H1 (cell line): ENCODE measurements around the gene CYP2J2. TPM values are rescaled to one million over a fixed set of nuclear protein-coding genes. Genes with fewer than 3 reads are reported as not detected.

Experiments used
- CTCF ChIA-PET: fragments of 300-600 bp; sonication (Branson Sonifier 250); formaldehyde crosslinking; loops from one replicate; lab custom pipeline; 2021; ENCODE audit not compliant: partially characterized antibody; lab: Charles Lee
- POLR2A ChIA-PET: fragments of 300-600 bp; sonication (Branson Sonifier 250); formaldehyde crosslinking; loops from one replicate; lab custom pipeline; 2021; ENCODE audit warnings: inconsistent platforms; ENCODE audit not compliant: partially characterized antibody; lab: Charles Lee
- DNase-seq, 2 experiments: peaks; one replicate each; pipeline versions ENCODE4 v3.0.0 to v3.0.0-alpha.2; 2010 to 2022; ENCODE audit warnings: low spot score in 2 of 2, low read depth in 1 of 2, mixed read lengths in 1 of 2
- FAIRE-seq: peaks from 2 replicates; lab custom pipeline; 2011; peaks lifted over from hg19 to GRCh38; lab: Jason Lieb, UNC
- H2AFZ ChIP-seq: 2 replicates; pipeline ENCODE4 v1.8.1; 2012; ENCODE audit warnings: low read length, inconsistent platforms
- H2AK5ac ChIP-seq: 2 replicates; pipeline ENCODE4 v1.6.1; 2013; ENCODE audit warnings: low read depth, low read length
- H2BK120ac ChIP-seq: replicated peaks from 2 replicates; pipeline ENCODE3; 2013; ENCODE audit warnings: low read depth, low read length, inconsistent platforms
- H2BK12ac ChIP-seq: 2 replicates; pipeline ENCODE4 v1.6.1; 2013; ENCODE audit warnings: low read depth, low read length
- H2BK15ac ChIP-seq: 2 replicates; pipeline ENCODE4 v1.6.1; 2013; ENCODE audit warnings: low read length
- H2BK20ac ChIP-seq: 2 replicates; pipeline ENCODE4 v1.6.1; 2013; ENCODE audit warnings: low read length
- H2BK5ac ChIP-seq: 2 replicates; pipeline ENCODE4 v1.6.1; 2013; ENCODE audit warnings: low read depth, low read length
- H3K14ac ChIP-seq: 2 replicates; pipeline ENCODE4 v1.6.1; 2013; ENCODE audit warnings: inconsistent platforms; ENCODE audit not compliant: insufficient read length
- H3K18ac ChIP-seq: 2 replicates; pipeline ENCODE4 v1.6.1; 2013; ENCODE audit warnings: low read length; ENCODE audit errors: extremely low read depth
- H3K23ac ChIP-seq: 2 replicates; pipeline ENCODE4 v1.6.1; 2013; ENCODE audit warnings: inconsistent platforms; ENCODE audit not compliant: insufficient read length
- H3K23me2 ChIP-seq: 2 replicates; pipeline ENCODE4 v1.6.1; 2013; ENCODE audit warnings: low read depth, low read length
- H3K27ac ChIP-seq: 2 replicates; pipeline ENCODE4 v1.6.1; 2011; ENCODE audit warnings: low read depth, low read length, inconsistent platforms
- H3K27me3 ChIP-seq, 4 experiments: replicated peaks in 1 of 4; 1 replicate in 1 of 4; 2 replicates in 3 of 4; pipeline versions ENCODE4 v1.6.1 to v1.8.1; 2011 to 2013; ENCODE audit warnings: low read length in 3 of 4, mild to moderate bottlenecking in 3 of 4, inconsistent platforms in 2 of 4, mixed read lengths in 2 of 4, moderate library complexity in 1 of 4; ENCODE audit not compliant: control insufficient read depth in 3 of 4, insufficient read depth in 3 of 4; ENCODE audit errors: extremely low read depth in 1 of 4
- H3K36me3 ChIP-seq, 4 experiments: 2 replicates each; pipeline versions ENCODE4 v1.6.1 to v1.8.1; 2011 to 2013; ENCODE audit warnings: mild to moderate bottlenecking in 4 of 4, low read length in 3 of 4, moderate library complexity in 2 of 4, control low read depth in 1 of 4, inconsistent platforms in 1 of 4; ENCODE audit not compliant: insufficient read depth in 4 of 4, control insufficient read depth in 2 of 4
- H3K4ac ChIP-seq: replicated peaks from 2 replicates; pipeline ENCODE3; 2013; ENCODE audit warnings: low read length, low read depth, mixed read lengths, inconsistent platforms; ENCODE audit not compliant: insufficient read length
- H3K4me1 ChIP-seq, 4 experiments: replicated peaks in 1 of 4; 1 replicate in 1 of 4; 2 replicates in 3 of 4; pipeline versions ENCODE4 v1.6.1 to v1.8.1; 2011 to 2013; ENCODE audit warnings: low read length in 3 of 4, inconsistent platforms in 2 of 4, mixed read lengths in 1 of 4; ENCODE audit not compliant: insufficient read depth in 4 of 4, control insufficient read depth in 3 of 4
- H3K4me2 ChIP-seq, 2 experiments: 2 replicates each; pipeline versions ENCODE4 v1.6.1 to v1.8.1; 2011 to 2013; ENCODE audit warnings: low read depth in 2 of 2, low read length in 2 of 2, control low read depth in 1 of 2, inconsistent platforms in 1 of 2, mild to moderate bottlenecking in 1 of 2; ENCODE audit not compliant: insufficient read depth in 1 of 2
- H3K4me3 ChIP-seq, 4 experiments: fragments of 200-600, 300-600 bp in 1 of 4; sonication (generic), shearing (Covaris generic), sonication (Bioruptor Twin) in 1 of 4; 2 replicates each; pipeline versions ENCODE4 v1.5.1 to v1.8.1; 2011 to 2016; ENCODE audit warnings: low read length in 4 of 4, low read depth in 3 of 4, control low read depth in 2 of 4, inconsistent platforms in 2 of 4, mild to moderate bottlenecking in 2 of 4, mixed read lengths in 1 of 4, moderate library complexity in 1 of 4; ENCODE audit not compliant: insufficient read depth in 2 of 4; ENCODE audit errors: extremely low read depth in 1 of 4
- H3K56ac ChIP-seq: replicated peaks from 2 replicates; pipeline ENCODE3; 2013; ENCODE audit warnings: low read depth, mild to moderate bottlenecking, mixed read lengths, low read length, inconsistent platforms; ENCODE audit not compliant: insufficient read length
- H3K79me1 ChIP-seq: 2 replicates; pipeline ENCODE4 v1.6.1; 2013; ENCODE audit warnings: low read depth, low read length, control low read depth
- H3K79me2 ChIP-seq, 2 experiments: 2 replicates each; pipeline versions ENCODE4 v1.6.1 to v1.8.1; 2012 to 2013; ENCODE audit warnings: low read length in 2 of 2, mild to moderate bottlenecking in 2 of 2, inconsistent platforms in 1 of 2; ENCODE audit not compliant: insufficient read depth in 2 of 2, control insufficient read depth in 1 of 2
- H3K9ac ChIP-seq, 4 experiments: replicated peaks in 1 of 4; 1 replicate in 1 of 4; 2 replicates in 3 of 4; pipeline versions ENCODE4 v1.6.1 to v1.8.1; 2011 to 2013; ENCODE audit warnings: low read depth in 3 of 4, low read length in 3 of 4, control low read depth in 2 of 4, mild to moderate bottlenecking in 2 of 4, moderate library complexity in 2 of 4, inconsistent platforms in 1 of 4; ENCODE audit errors: extremely low read depth in 1 of 4
- H3K9me3 ChIP-seq, 2 experiments: 2 replicates each; pipeline versions ENCODE4 v1.6.1 to v1.8.1; 2012 to 2013; ENCODE audit warnings: mild to moderate bottlenecking in 2 of 2, moderate library complexity in 2 of 2, control low read depth in 1 of 2, inconsistent platforms in 1 of 2, low read depth in 1 of 2, low read length in 1 of 2, mixed read lengths in 1 of 2; ENCODE audit not compliant: insufficient read depth in 2 of 2
- H4K20me1 ChIP-seq, 2 experiments: replicated peaks in 1 of 2; 2 replicates each; pipeline versions ENCODE3 to v1.8.1; 2011 to 2013; ENCODE audit warnings: inconsistent platforms in 2 of 2, low read length in 2 of 2, mild to moderate bottlenecking in 1 of 2; ENCODE audit not compliant: insufficient read depth in 2 of 2, control insufficient read depth in 1 of 2
- H4K5ac ChIP-seq: 2 replicates; pipeline ENCODE4 v1.6.1; 2013; ENCODE audit warnings: low read length, low read depth, mixed read lengths, inconsistent platforms; ENCODE audit not compliant: insufficient read length
- H4K8ac ChIP-seq: 2 replicates; pipeline ENCODE4 v1.8.0; 2013; ENCODE audit warnings: mild to moderate bottlenecking, moderate library complexity, low read length, inconsistent platforms; ENCODE audit not compliant: insufficient read depth; ENCODE audit errors: extremely low read depth
- H4K91ac ChIP-seq: replicated peaks from 2 replicates; pipeline ENCODE3; 2013; ENCODE audit warnings: low read length, mixed read lengths, inconsistent platforms; ENCODE audit not compliant: insufficient read length
- ASH2L ChIP-seq: fragments of 200-600, 300-600 bp; sonication (generic); IDR thresholded peaks from one replicate; pipeline ENCODE4 v1.7.1; 2017; ENCODE audit warnings: low read length
- ATF3 ChIP-seq: IDR thresholded peaks from 2 replicates; pipeline ENCODE4 v1.6.1; 2011; ENCODE audit warnings: low read depth, mild to moderate bottlenecking, low read length; ENCODE audit not compliant: insufficient read depth
- CEBPB ChIP-seq: IDR thresholded peaks from 2 replicates; pipeline ENCODE4 v1.6.1; 2012; ENCODE audit warnings: low read depth, low read length
- GABPA ChIP-seq: IDR thresholded peaks from 2 replicates; pipeline ENCODE4 v1.6.1; 2011; ENCODE audit warnings: mild to moderate bottlenecking, low read length, moderate library complexity, borderline replicate concordance; ENCODE audit not compliant: insufficient read depth
- KDM1A ChIP-seq: fragments of 200-600, 300-600 bp; sonication (generic); IDR thresholded peaks from 2 replicates; pipeline ENCODE4 v1.7.1; 2016; ENCODE audit warnings: mild to moderate bottlenecking, low read length, borderline replicate concordance
- PHF8 ChIP-seq: fragments of 200-600 bp; sonication (generic); conservative IDR thresholded peaks from 2 replicates; pipeline ENCODE4 v1.7.1; 2012; ENCODE audit warnings: low read depth, mild to moderate bottlenecking, inconsistent platforms, low read length, moderate library complexity
- RBBP5 ChIP-seq: IDR thresholded peaks from 2 replicates; pipeline ENCODE4 v1.7.1; 2012; ENCODE audit warnings: low read depth, mild to moderate bottlenecking, inconsistent platforms, low read length, moderate library complexity, borderline replicate concordance
- SIX5 ChIP-seq: IDR thresholded peaks from 2 replicates; pipeline ENCODE4 v1.6.1; 2011; ENCODE audit warnings: mild to moderate bottlenecking, low read depth, low read length
- SP1 ChIP-seq: IDR thresholded peaks from 2 replicates; pipeline ENCODE4 v1.6.1; 2011; ENCODE audit warnings: low read depth, low read length
- SP4 ChIP-seq: IDR thresholded peaks from 2 replicates; pipeline ENCODE4 v1.6.1; 2012; ENCODE audit warnings: low read length, inconsistent platforms
- TAF1 ChIP-seq: IDR thresholded peaks from 2 replicates; pipeline ENCODE4 v1.6.1; 2011; ENCODE audit warnings: mild to moderate bottlenecking, low read depth, low read length
- TBP ChIP-seq: IDR thresholded peaks from 2 replicates; pipeline ENCODE4 v1.6.1; 2011; ENCODE audit warnings: low read depth, low read length, improper control_type of control experiment
- TEAD4 ChIP-seq: IDR thresholded peaks from 2 replicates; pipeline ENCODE4 v1.6.1; 2012; ENCODE audit warnings: low read depth, low read length, inconsistent platforms, mixed read lengths
- USF2 ChIP-seq: IDR thresholded peaks from 2 replicates; pipeline ENCODE4 v1.6.1; 2011; ENCODE audit warnings: low read length, improper control_type of control experiment
- WGBS, 2 experiments: shearing (Covaris generic) in 1 of 2; methylation state at CpG; one replicate each; pipeline versions ENCODE4 v1.1.6 to v1.1.7; 2013 to 2015; ENCODE audit warnings: low lambda C conversion rate in 2 of 2, mixed read lengths in 2 of 2, inconsistent platforms in 1 of 2, low coverage in 1 of 2, missing lambda C conversion rate in 1 of 2; ENCODE audit not compliant: insufficient replicate concordance in 2 of 2, insufficient coverage in 1 of 2, insufficient read length in 1 of 2; ENCODE audit errors: extremely low coverage in 1 of 2, missing lambda C conversion rate in 1 of 2; 5-methylcytosine and 5-hydroxymethylcytosine counted together
- polyA plus RNA-seq, 7 experiments: library from polyadenylated mRNA; depleted of rRNA in 3 of 7; stranded (reverse) in 5 of 7; unstranded in 2 of 7; fragments of >200 nt in 5 of 7; fragments of 200-250 nt in 2 of 7; gene quantifications; 1 replicate in 5 of 7; 2 replicates in 1 of 7; 4 replicates in 1 of 7; pipeline versions ENCODE4 v1.2.1 to v1.2.3, GENCODE V29; 2011 to 2013; ENCODE audit warnings: missing spikeins in 2 of 7, mixed read lengths in 2 of 7
- total RNA-seq: library from RNA; stranded (reverse); fragmentation: NEBNext Ultra II Directional; extraction: Animal tissue kit (Norgen Biotek cat#: 25700); gene quantifications from 2 replicates; pipeline ENCODE4 v1.2.1, GENCODE V29; 2021

CYP2J2 gene
- total and polyA plus RNA-seq, 2 of the 8 experiments (the other 6 are each of a cell fraction or from before 2014, with no cell fraction given): 0.59 to 2.1 TPM

- Histone ChIP-seq H3K9ac (no peak overlapping the region), H4K5ac (no peak overlapping the region), H3K4me3 (no peak overlapping the region), H3K23ac (no peak overlapping the region), H3K14ac (no peak overlapping the region), H3K56ac (no peak overlapping the region), H3K4ac (no peak overlapping the region), H4K8ac (no peak overlapping the region), H3K9me3 (no peaks in the 10 kb centered on the region), H3K27ac (no peak overlapping the region), H2BK20ac (no peak overlapping the region), H4K91ac (no peak overlapping the region), H3K4me1 (no peaks in the 10 kb centered on the region), H3K79me1 (no peaks in the 10 kb centered on the region), H2BK12ac (no peak overlapping the region), H2BK15ac (no peak overlapping the region), H3K36me3 (peaks cover 3 to 50% (median 15%) of the 10 kb centered on the region in 4 experiments; a peak in 7 of 8 replicates), H4K20me1 (peaks cover 0 to 2% of the 10 kb centered on the region in 2 experiments), H3K23me2 (no peaks in the 10 kb centered on the region), H3K79me2 (no peaks in the 10 kb centered on the region), H2AFZ (no peak overlapping the region), H2BK120ac (no peak overlapping the region), H3K18ac (no peak overlapping the region), H2AK5ac (no peak overlapping the region), H3K27me3 (no peaks in the 10 kb centered on the region), H2BK5ac (no peak overlapping the region), H3K4me2 (no peak overlapping the region)
- WGBS, 2 experiments: 94% methylated on average over 2 of the region's 2 CpGs; no CpG with 5 or more reads in 1 of the 2 experiments
- FAIRE-seq: no peak
- POLR2A ChIA-PET: no interaction called here
- CTCF ChIA-PET: interaction anchor here (1.1 kb wide), 1 partner anchor 30 kb away, joined by 3 read pairs; no protein-coding TSS in a partner anchor
- TF ChIP-seq ATF3 (no peak), TAF1 (no peak), ASH2L (no peak), TBP (no peak), KDM1A (no peak), PHF8 (no peak), SP4 (no peak), RBBP5 (no peak), CEBPB (no peak), GABPA (no peak), SIX5 (no peak), TEAD4 (no peak), SP1 (no peak), USF2 (no peak)
- no peak for DNase-seq
These were observed 79.7 kb downstream of the CYP2J2 start for GRCh38 chr1:59846895-59847282.
